GM12874 (cell line): ENCODE data around the gene EXOC6B.
A peak's percentile ranks its signal among the peaks of the same experiment; 100 is the strongest.

ENCODE experiments used
- TF ChIP-seq, protein P1 (sequence below): IDR thresholded peaks from 2 replicates; pipeline ENCODE4 v1.5.1; 2011; ENCODE audit warnings: low read depth, mild to moderate bottlenecking, control low read depth, low read length, moderate library complexity; ENCODE audit not compliant: insufficient read depth

EXOC6B gene

DNA sequence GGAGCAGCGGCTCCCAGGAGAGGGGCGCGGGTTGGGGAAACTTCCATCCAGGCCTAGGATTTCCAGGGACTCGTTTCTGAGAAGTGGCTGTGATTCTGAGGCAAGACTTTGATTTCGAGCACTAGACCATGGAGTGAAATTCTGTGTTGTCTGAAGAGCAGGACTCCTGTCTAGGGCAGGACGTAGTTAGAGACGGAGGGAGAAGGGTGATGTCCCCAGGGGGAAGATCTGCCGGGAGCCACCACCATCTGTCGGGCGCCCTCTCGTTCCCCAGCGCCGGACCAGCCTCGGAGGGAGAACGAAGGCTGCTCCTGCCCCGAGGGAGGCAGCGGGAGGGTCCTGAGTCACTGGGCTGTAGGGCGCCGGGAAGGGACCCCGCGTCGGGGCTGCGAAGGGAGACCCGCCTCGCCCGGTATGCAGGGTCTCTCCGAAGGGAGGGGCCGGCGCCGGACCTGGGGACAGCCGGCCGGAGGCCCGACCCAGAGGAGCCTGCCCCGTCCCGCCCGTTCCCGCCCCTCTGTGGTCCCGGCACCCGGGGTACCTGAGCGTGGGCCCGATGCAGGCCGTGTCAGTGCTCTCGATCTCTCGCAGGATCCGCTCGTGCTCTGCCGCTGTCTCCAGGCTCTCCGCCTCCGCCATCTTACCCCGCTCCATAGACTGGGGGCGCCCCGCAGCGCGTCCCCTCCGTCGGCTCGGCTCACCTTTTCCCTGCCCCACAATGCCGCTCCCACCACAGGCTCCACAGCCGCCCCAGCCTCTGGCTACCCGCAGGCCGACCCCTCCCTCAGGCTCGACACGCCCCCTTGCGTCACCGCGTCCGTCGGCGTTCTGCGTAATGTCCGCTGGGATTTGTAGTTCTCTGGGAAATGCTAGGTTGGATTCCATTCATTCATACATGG lies at the start of gene EXOC6B:
TSS of gene EXOC6B (minus strand) at position 777 of the 899 bp plus-strand sequence.
- TF ChIP-seq, protein P1, sequence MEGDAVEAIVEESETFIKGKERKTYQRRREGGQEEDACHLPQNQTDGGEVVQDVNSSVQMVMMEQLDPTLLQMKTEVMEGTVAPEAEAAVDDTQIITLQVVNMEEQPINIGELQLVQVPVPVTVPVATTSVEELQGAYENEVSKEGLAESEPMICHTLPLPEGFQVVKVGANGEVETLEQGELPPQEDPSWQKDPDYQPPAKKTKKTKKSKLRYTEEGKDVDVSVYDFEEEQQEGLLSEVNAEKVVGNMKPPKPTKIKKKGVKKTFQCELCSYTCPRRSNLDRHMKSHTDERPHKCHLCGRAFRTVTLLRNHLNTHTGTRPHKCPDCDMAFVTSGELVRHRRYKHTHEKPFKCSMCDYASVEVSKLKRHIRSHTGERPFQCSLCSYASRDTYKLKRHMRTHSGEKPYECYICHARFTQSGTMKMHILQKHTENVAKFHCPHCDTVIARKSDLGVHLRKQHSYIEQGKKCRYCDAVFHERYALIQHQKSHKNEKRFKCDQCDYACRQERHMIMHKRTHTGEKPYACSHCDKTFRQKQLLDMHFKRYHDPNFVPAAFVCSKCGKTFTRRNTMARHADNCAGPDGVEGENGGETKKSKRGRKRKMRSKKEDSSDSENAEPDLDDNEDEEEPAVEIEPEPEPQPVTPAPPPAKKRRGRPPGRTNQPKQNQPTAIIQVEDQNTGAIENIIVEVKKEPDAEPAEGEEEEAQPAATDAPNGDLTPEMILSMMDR, result no peak

DNA sequence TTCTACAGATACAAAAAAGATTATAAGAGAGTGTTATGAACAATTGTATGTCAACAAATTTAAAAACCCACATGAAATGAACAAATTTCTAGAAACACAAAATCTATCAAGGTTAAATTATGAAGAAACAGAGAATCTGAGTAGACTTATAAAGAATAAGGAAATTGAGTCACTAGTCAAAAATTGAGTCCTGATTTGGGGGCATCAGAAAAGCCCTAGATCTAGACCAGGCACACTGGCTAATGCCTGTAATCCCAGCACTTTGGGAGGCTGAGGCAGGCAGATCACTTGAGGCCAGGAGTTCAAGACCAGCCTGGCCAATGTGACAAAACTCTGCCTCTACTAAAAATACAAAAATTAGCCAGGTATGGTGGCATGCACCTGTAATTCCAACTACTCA lies 46.0 kb upstream of the EXOC6B start:
- TF ChIP-seq, protein P1, result no peak

DNA sequence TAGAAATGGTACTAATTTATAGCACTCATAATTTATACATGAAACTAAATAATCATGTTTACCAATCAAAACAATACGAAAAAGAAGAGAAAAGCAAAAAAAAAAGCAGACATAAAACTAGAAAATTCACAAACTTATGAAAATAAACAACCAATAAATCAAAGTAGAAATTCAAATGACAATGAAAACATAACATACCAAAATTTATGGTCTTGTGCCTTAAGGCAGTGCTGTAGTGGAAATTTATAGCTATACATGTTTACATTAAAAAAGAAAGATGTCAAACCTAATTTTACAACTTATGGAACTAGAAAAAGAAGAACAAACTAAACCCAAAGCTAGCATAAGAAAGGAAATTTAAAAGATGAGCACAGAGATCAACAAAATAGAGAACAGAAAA lies 45.2 kb upstream of the EXOC6B start:
- TF ChIP-seq, protein P1, result no peak

DNA sequence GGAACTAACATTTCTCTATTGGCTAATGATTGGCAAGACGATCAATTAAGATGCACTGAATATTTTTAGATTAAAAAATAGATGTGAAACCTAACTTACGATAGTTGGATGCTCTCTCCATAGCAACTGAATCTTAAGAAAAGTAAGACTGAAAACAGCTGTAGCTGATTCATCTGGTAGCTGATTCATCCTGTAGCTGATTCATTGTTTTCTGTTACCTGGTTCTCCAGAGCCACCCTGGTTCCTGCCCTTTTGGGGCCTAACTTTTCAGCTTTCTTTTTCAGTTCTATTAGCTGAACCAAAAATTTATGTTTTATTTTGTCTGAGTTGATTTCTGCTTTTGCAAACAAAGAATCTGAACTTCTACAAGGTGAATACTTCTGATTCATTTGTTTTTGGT lies 38.7 kb upstream of the EXOC6B start:
- TF ChIP-seq, protein P1, result no peak

DNA sequence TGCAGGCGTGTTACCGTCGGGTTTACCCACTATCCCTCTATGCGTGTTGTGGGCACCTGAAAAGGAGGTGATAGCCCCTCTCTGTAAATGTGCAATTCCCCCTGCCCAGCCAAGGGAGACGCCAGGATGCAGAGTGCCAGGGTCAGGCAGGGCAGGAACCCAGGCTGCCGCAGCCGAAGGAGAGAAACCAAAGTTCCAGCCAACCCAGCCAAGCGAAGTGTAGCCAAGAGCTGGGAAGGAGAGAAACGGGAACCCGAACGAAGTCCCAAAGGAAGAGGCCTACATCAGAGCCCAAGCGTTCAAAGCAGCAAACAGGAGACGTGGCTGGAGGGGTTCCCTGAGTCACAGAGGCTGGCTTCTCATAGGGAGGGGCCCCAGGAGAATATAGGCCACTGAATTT lies 37.2 kb upstream of the EXOC6B start:
- TF ChIP-seq, protein P1, result no peak

DNA sequence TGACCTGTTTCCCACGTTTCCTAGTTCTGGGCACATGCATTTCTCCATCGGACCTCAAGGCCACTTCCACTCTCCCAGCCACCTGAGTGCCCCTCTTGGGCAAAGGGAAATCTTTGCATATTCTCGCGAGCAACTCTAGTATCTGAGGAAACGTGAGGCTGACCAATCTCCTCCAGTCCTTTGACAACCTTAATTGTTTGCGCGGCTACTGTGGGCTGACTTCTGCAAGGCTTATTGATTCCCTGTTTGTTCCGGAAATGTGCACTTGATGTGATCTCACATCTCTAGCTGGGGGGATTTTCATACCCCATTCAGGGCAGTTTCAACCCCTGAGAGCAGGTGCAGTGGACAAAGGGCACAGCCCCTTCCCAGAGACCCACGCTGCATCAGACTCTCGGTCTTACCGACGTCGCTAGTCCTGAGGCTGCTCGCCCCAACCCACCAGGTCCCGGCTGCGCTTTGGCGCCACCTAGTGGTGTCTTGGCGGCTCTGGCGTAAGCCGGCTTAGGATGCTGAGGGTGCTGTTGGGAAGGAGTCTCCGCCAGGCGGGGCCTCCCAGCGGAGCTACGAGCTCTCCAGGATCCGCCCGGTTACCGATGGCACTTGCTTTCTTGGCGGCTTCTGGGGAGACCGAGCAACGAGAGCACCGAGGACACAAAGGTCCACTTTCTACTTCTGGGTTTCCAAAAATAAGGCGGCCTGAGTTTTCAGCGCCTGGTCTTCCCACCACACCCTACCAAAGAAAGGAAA lies 36.6 kb upstream of the EXOC6B start:
- TF ChIP-seq, protein P1, result peak; percentile 99

DNA sequence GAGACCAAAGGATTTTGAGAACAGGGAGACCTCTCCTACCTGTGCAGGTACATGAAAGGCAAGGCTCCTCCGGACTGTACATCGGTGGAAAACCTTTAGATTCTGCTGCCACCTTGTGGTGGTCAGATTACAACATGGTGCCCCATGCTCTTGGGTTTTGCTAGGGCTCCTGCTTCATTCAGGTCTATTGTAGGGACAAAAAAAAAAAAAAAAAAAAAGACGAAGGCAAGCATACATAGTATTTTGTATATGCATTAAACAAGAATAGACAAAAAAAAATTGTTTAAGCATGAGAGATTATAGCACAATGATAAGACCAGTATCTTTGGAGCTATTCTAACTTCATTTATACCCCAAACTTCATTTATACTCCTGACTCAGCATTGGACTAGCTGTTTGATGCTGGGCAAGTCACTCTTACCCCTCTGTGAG lies 34.0 kb upstream of the EXOC6B start:
- TF ChIP-seq, protein P1, result peak; percentile 61
